Natural killer cell (primary cell): Measurements from ENCODE around the gene PKP4. TPM values are rescaled to one million over a fixed set of nuclear protein-coding genes. Genes with fewer than 3 reads are reported as not detected.

Experiments used
- ATAC-seq, 3 donors: fragments of 150-1000 bp in 2 of 3; fragments of 200-7000 bp in 1 of 3; cut with Tn5 transposase; 1 replicate in 1 of 3; 2 replicates in 2 of 3; pipeline ENCODE4 v1.10.0; 2021; ENCODE audit warnings: mild to moderate bottlenecking in 2 of 3, moderate library complexity in 2 of 3
- DNase-seq, 2 donors: peaks; one replicate each; pipeline versions ENCODE4 v3.0.0 to v3.0.0-alpha.2; 2013 to 2021; ENCODE audit warnings: mixed read lengths in 1 of 2
- H3K27ac ChIP-seq: one replicate; pipeline ENCODE4 v1.5.1; 2013; ENCODE audit warnings: mild to moderate bottlenecking, low read length
- H3K27me3 ChIP-seq: one replicate; pipeline ENCODE4 v1.6.1; 2013; ENCODE audit warnings: low read length; ENCODE audit not compliant: control insufficient read depth, insufficient read depth
- H3K36me3 ChIP-seq: one replicate; pipeline ENCODE4 v1.6.1; 2013; ENCODE audit warnings: low read length; ENCODE audit not compliant: control insufficient read depth, insufficient read depth
- H3K4me1 ChIP-seq: one replicate; pipeline ENCODE4 v1.6.1; 2013; ENCODE audit warnings: low read length; ENCODE audit not compliant: control insufficient read depth, insufficient read depth
- H3K4me3 ChIP-seq: one replicate; pipeline ENCODE4 v1.5.1; 2013; ENCODE audit warnings: low read length
- H3K9me3 ChIP-seq: one replicate; pipeline ENCODE4 v1.6.1; 2013; ENCODE audit warnings: low read length; ENCODE audit not compliant: control insufficient read depth, insufficient read depth
- H3K27ac Mint-ChIP-seq, 2 donors: one replicate each; pipeline ENCODE4 v1.8.0; 2022; ENCODE audit warnings: mild to moderate bottlenecking in 2 of 2, mixed read lengths in 2 of 2, moderate library complexity in 1 of 2
- H3K27me3 Mint-ChIP-seq, 2 donors: one replicate each; pipeline ENCODE4 v1.8.0; 2022; ENCODE audit warnings: low read depth in 2 of 2, mixed read lengths in 2 of 2
- H3K36me3 Mint-ChIP-seq: one replicate; pipeline ENCODE4 v1.8.0; 2022; ENCODE audit warnings: mixed read lengths
- H3K4me1 Mint-ChIP-seq, 2 donors: one replicate each; pipeline ENCODE4 v1.8.0; 2022; ENCODE audit warnings: mixed read lengths in 2 of 2
- H3K4me3 Mint-ChIP-seq: one replicate; pipeline ENCODE4 v1.8.0; 2022; ENCODE audit warnings: mild to moderate bottlenecking, moderate library complexity, mixed read lengths
- H3K9me3 Mint-ChIP-seq, 2 donors: one replicate each; pipeline ENCODE4 v1.8.0; 2022; ENCODE audit warnings: mixed read lengths in 2 of 2
- WGBS: methylation state at CpG from one replicate; pipeline ENCODE4 v1.1.7; 2013; ENCODE audit warnings: missing lambda C conversion rate; ENCODE audit not compliant: insufficient coverage; 5-methylcytosine and 5-hydroxymethylcytosine counted together
- intact Hi-C: fragments of 100-400 bp; cut with micrococcal nuclease; formaldehyde crosslinking; loops from one replicate; pipeline ENCODE4 v1.14.2; 2022
- total RNA-seq, 4 donors: library from RNA; stranded (reverse); fragments of 120-200 nt in 1 of 4; gene quantifications; one replicate each; pipeline versions ENCODE4 v1.2.3 to v1.2.4, GENCODE V29; 2013 to 2022
- TF ChIP-seq, protein P1 (sequence below): fragments of 200-600 bp; IDR thresholded peaks from one replicate; pipeline ENCODE4 v1.8.0; 2022; ENCODE audit warnings: antibody characterized with exemption

The PKP4 gene
- total RNA-seq, 3 donors from 2014 or later (not counting 1 experiment from before 2014, with no cell fraction given), result 5.9 to 8.4 (median 7.2) TPM

DNA sequence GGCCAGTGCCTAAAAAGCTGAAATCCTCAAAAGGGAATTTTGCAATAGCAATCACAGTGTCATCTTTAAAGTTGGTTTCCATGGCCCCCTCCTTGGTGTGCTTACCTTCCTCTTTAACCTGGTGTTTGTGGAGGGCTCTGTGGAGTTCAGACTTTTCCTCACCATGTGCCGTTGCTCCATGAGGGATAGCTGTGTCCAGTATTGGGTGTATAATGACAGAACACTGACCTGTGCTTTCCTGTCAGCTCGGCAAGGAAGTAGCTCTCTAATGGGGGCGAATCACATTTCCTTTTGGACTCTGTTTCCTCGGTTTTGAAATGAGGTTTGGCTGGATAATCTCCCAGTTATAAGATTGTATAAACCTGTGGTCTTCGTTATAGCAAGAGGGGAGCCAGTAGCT lies 172.4 kb downstream of the PKP4 start:
- H3K27me3 Mint-ChIP-seq, result no peaks in the 10 kb centered on the region
- H3K27ac Mint-ChIP-seq, result no peak overlapping the region
- peaks cover 2% of the 10 kb centered on the region for H3K36me3 ChIP-seq
- DNase-seq (no peak), ATAC-seq (no peak)
- H3K4me1 Mint-ChIP-seq, result no peaks in the 10 kb centered on the region
- TF ChIP-seq, protein P1, sequence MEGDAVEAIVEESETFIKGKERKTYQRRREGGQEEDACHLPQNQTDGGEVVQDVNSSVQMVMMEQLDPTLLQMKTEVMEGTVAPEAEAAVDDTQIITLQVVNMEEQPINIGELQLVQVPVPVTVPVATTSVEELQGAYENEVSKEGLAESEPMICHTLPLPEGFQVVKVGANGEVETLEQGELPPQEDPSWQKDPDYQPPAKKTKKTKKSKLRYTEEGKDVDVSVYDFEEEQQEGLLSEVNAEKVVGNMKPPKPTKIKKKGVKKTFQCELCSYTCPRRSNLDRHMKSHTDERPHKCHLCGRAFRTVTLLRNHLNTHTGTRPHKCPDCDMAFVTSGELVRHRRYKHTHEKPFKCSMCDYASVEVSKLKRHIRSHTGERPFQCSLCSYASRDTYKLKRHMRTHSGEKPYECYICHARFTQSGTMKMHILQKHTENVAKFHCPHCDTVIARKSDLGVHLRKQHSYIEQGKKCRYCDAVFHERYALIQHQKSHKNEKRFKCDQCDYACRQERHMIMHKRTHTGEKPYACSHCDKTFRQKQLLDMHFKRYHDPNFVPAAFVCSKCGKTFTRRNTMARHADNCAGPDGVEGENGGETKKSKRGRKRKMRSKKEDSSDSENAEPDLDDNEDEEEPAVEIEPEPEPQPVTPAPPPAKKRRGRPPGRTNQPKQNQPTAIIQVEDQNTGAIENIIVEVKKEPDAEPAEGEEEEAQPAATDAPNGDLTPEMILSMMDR, result no peak
- H3K4me1 ChIP-seq, result no peaks in the 10 kb centered on the region
- no peaks in the 10 kb centered on the region for H3K36me3 Mint-ChIP-seq
- no peak overlapping the region for H3K27ac ChIP-seq
- H3K9me3 Mint-ChIP-seq, result no peaks in the 10 kb centered on the region
- intact Hi-C loops, result no loop called here
- no peak overlapping the region for H3K4me3 ChIP-seq
- H3K9me3 ChIP-seq, result no peaks in the 10 kb centered on the region
- no peaks in the 10 kb centered on the region for H3K27me3 ChIP-seq
- 94% methylated on average over 5 of the region's 5 CpGs for WGBS
- H3K4me3 Mint-ChIP-seq, result no peak overlapping the region

- Histone ChIP-seq H3K9me3 (no peaks in the 10 kb centered on the region), H3K4me1 (no peaks in the 10 kb centered on the region), H3K36me3 (peaks cover 2% of the 10 kb centered on the region), H3K4me3 (no peak overlapping the region), H3K27ac (no peak overlapping the region), H3K27me3 (no peaks in the 10 kb centered on the region)
- no peaks in the 10 kb centered on the region for H3K36me3 Mint-ChIP-seq
- H3K4me1 Mint-ChIP-seq, result no peaks in the 10 kb centered on the region
- no peaks in the 10 kb centered on the region for H3K9me3 Mint-ChIP-seq
- no peak overlapping the region for H3K4me3 Mint-ChIP-seq
- intact Hi-C loops, result no loop called here
- TF ChIP-seq, protein P1, result no peak
- WGBS, result 92% methylated on average over 2 of the region's 2 CpGs
- DNase-seq (no peak), ATAC-seq (no peak)
- no peak overlapping the region for H3K27ac Mint-ChIP-seq
- no peaks in the 10 kb centered on the region for H3K27me3 Mint-ChIP-seq
Observed at GRCh38 chr2:158633261-158633660, 176.5 kb downstream of the PKP4 start.

GRCh38 chr2:158634627-158635026 lies 177.9 kb downstream of the PKP4 start:
- Mint-ChIP-seq H3K27ac (no peak overlapping the region), H3K4me1 (no peaks in the 10 kb centered on the region), H3K4me3 (no peak overlapping the region), H3K27me3 (no peaks in the 10 kb centered on the region), H3K36me3 (no peaks in the 10 kb centered on the region), H3K9me3 (no peaks in the 10 kb centered on the region)
- no peaks in the 10 kb centered on the region for H3K4me1 ChIP-seq
- WGBS, result 100% methylated on average over 4 of the region's 5 CpGs
- H3K27ac ChIP-seq, result no peak overlapping the region
- no peaks in the 10 kb centered on the region for H3K27me3 ChIP-seq
- peaks cover 2% of the 10 kb centered on the region for H3K36me3 ChIP-seq
- ATAC-seq (no peak), DNase-seq (no peak)
- intact Hi-C loops, result no loop called here
- TF ChIP-seq, protein P1, result no peak
- H3K9me3 ChIP-seq, result no peaks in the 10 kb centered on the region
- H3K4me3 ChIP-seq, result no peak overlapping the region

- TF ChIP-seq, protein P1, result no peak
- Histone ChIP-seq H3K4me1 (no peaks in the 10 kb centered on the region), H3K36me3 (peaks cover 2% of the 10 kb centered on the region), H3K9me3 (no peaks in the 10 kb centered on the region), H3K27me3 (no peaks in the 10 kb centered on the region), H3K4me3 (no peak overlapping the region), H3K27ac (no peak overlapping the region)
- H3K4me1 Mint-ChIP-seq, result no peaks in the 10 kb centered on the region
- intact Hi-C loops, result no loop called here
- WGBS, result 32% methylated on average over 2 of the region's 3 CpGs
- ATAC-seq, result no peak
- H3K4me3 Mint-ChIP-seq, result no peak overlapping the region
- no peaks in the 10 kb centered on the region for H3K9me3 Mint-ChIP-seq
- H3K27ac Mint-ChIP-seq, result no peak overlapping the region
- H3K27me3 Mint-ChIP-seq, result no peaks in the 10 kb centered on the region
- H3K36me3 Mint-ChIP-seq, result no peaks in the 10 kb centered on the region
- DNase-seq, result no peak
Observed at GRCh38 chr2:158635961-158636601, 179.3 kb downstream of the PKP4 start.
